ENCODE data around the gene FBXW7.

DNA sequence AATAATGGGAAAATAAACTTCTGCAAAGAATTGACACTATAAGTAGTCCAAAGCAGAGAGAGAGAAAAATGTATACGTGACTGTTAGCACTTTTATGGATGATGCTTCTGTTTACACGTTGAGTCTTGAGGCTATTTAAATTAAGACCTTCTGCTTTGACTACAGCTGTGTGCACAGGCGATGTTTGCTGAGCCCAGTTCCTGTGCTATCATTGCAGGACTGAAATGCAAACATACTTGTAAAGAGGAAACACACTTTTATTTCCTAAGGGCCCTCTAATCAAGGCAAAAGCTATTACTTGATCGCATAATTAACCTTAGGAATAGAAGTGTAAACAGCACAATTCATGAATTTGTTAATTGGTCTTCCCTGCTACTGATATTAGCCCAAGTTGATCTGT lies 226.9 kb downstream of the FBXW7 start:
- TF ChIP-seq CTCF (conservative IDR thresholded peaks at IDR 0.05 in 1 of 2, IDR thresholded peaks at IDR 0.05 in 1 of 2; ENCODE audit: low read depth in 1 of 2, low read length in 2 of 2) (no peak), EZH2 (IDR thresholded peaks at IDR 0.05; ENCODE audit: low read length, missing control alignments) (no peak)
